Measurements from ENCODE around the gene GNB1.
"Not testable (repeated sequence)": the region's sequence is repeated elsewhere in the genome, so short reads cannot be mapped to it uniquely, and the experiment has no call there.

Gene GNB1

GRCh38 chr1:1869469-1869868 is 21.4 kb downstream of the GNB1 start:
- Histone ChIP-seq H3K9ac (ENCODE audit: low read length) (no peak overlapping the region), H3F3A (ENCODE audit: insufficient read depth, low read length) (0 out of 2 replicates have a peak, but pooled peaks cover 6% of the 10 kb centered on the region), H3K27me3 (ENCODE audit: insufficient read depth, low read length) (no peaks in the 10 kb centered on the region), H3K4me1 (ENCODE audit: insufficient read depth, low read length, severe bottlenecking) (peaks cover 54% of the 10 kb centered on the region), H3K79me2 (ENCODE audit: insufficient read depth, low read length) (peaks cover 98% of the 10 kb centered on the region), H2AFZ (ENCODE audit: low read length) (no peak overlapping the region), H3K4me2 (ENCODE audit: low read length) (no peak overlapping the region; the same call in 1 of the 2 replicates), H4K20me1 (ENCODE audit: insufficient read depth, low read length) (peaks cover 3% of the 10 kb centered on the region; the same call in 1 of the 2 replicates), H3K9me2 (ENCODE audit: low read depth, low read length) (no peaks in the 10 kb centered on the region), H3K9me3 (ENCODE audit: low read length) (no peaks in the 10 kb centered on the region), H3K27ac (ENCODE audit: low read depth, low read length, poor library complexity, severe bottlenecking) (peak overlapping the region; percentile 66), H3K36me3 (ENCODE audit: insufficient read depth, low read length) (peaks cover 65% of the 10 kb centered on the region), H3K4me3 (ENCODE audit: low read depth, low read length, poor library complexity, severe bottlenecking) (no peak overlapping the region)
- TF ChIP-seq CTCF (IDR thresholded peaks at IDR 0.05; ENCODE audit: low read length) (no peak), EZH2 (IDR thresholded peaks at IDR 0.05; ENCODE audit: borderline replicate concordance, low read length) (no peak)

GRCh38 chr1:1867164-1867563 is 23.7 kb downstream of the GNB1 start:
- no peak overlapping the region for H3K4me2 ChIP-seq (ENCODE audit: low read length)
- peaks cover 2% of the 10 kb centered on the region; the same call in 1 of the 2 replicates for H4K20me1 ChIP-seq (ENCODE audit: insufficient read depth, low read length)
- H3K27ac ChIP-seq (ENCODE audit: low read depth, low read length, poor library complexity, severe bottlenecking) = no peak overlapping the region
- peaks cover 54% of the 10 kb centered on the region for H3K36me3 ChIP-seq (ENCODE audit: insufficient read depth, low read length)
- 0 out of 2 replicates have a peak, but pooled peaks cover 6% of the 10 kb centered on the region for H3F3A ChIP-seq (ENCODE audit: insufficient read depth, low read length)
- H3K79me2 ChIP-seq (ENCODE audit: insufficient read depth, low read length) = peaks cover 98% of the 10 kb centered on the region
- H3K4me1 ChIP-seq (ENCODE audit: insufficient read depth, low read length, severe bottlenecking) = peaks cover 71% of the 10 kb centered on the region
- TF ChIP-seq EZH2 (IDR thresholded peaks at IDR 0.05; ENCODE audit: borderline replicate concordance, low read length) (no peak), CTCF (IDR thresholded peaks at IDR 0.05; ENCODE audit: low read length) (no peak)
- no peak overlapping the region for H3K9ac ChIP-seq (ENCODE audit: low read length)
- no peaks in the 10 kb centered on the region for H3K27me3 ChIP-seq (ENCODE audit: insufficient read depth, low read length)
- H3K4me3 ChIP-seq (ENCODE audit: low read depth, low read length, poor library complexity, severe bottlenecking) = no peak overlapping the region
- no peaks in the 10 kb centered on the region for H3K9me2 ChIP-seq (ENCODE audit: low read depth, low read length)
- no peaks in the 10 kb centered on the region for H3K9me3 ChIP-seq (ENCODE audit: low read length)
- H2AFZ ChIP-seq (ENCODE audit: low read length) = no peak overlapping the region

GRCh38 chr1:1862905-1863547 is 27.9 kb downstream of the GNB1 start:
- H3K4me1 ChIP-seq (ENCODE audit: insufficient read depth, low read length, severe bottlenecking) = peaks cover 85% of the 10 kb centered on the region
- H3K27me3 ChIP-seq (ENCODE audit: insufficient read depth, low read length) = no peaks in the 10 kb centered on the region
- no peaks in the 10 kb centered on the region for H4K20me1 ChIP-seq (ENCODE audit: insufficient read depth, low read length)
- H3K27ac ChIP-seq (ENCODE audit: low read depth, low read length, poor library complexity, severe bottlenecking) = peak overlapping the region; percentile 79
- H3F3A ChIP-seq (ENCODE audit: insufficient read depth, low read length) = no peaks in the 10 kb centered on the region
- no peak overlapping the region for H3K4me3 ChIP-seq (ENCODE audit: low read depth, low read length, poor library complexity, severe bottlenecking)
- peak overlapping the region; percentile 12; the same call in 1 of the 2 replicates for H3K4me2 ChIP-seq (ENCODE audit: low read length)
- H3K36me3 ChIP-seq (ENCODE audit: insufficient read depth, low read length) = peaks cover 32% of the 10 kb centered on the region
- H2AFZ ChIP-seq (ENCODE audit: low read length) = no peak overlapping the region
- no peak for TF ChIP-seq EZH2 (IDR thresholded peaks at IDR 0.05; ENCODE audit: borderline replicate concordance, low read length)
- H3K9ac ChIP-seq (ENCODE audit: low read length) = peak overlapping the region; percentile 24; the same call in 1 of the 2 replicates
- H3K79me2 ChIP-seq (ENCODE audit: insufficient read depth, low read length) = peaks cover 98% of the 10 kb centered on the region
- no peaks in the 10 kb centered on the region for H3K9me3 ChIP-seq (ENCODE audit: low read length)
- no peaks in the 10 kb centered on the region for H3K9me2 ChIP-seq (ENCODE audit: low read depth, low read length)

GRCh38 chr1:1861761-1862310 is 29.1 kb downstream of the GNB1 start:
- not testable (repeated sequence) for H3F3A ChIP-seq (ENCODE audit: insufficient read depth, low read length); H3K9me3 ChIP-seq (ENCODE audit: low read length); H3K4me3 ChIP-seq (ENCODE audit: low read depth, low read length, poor library complexity, severe bottlenecking); H3K9me2 ChIP-seq (ENCODE audit: low read depth, low read length); H3K27me3 ChIP-seq (ENCODE audit: insufficient read depth, low read length); H2AFZ ChIP-seq (ENCODE audit: low read length); H4K20me1 ChIP-seq (ENCODE audit: insufficient read depth, low read length); H3K9ac ChIP-seq (ENCODE audit: low read length)
- Histone ChIP-seq H3K27ac (ENCODE audit: low read depth, low read length, poor library complexity, severe bottlenecking) (peak overlapping the region; percentile 67), H3K4me2 (ENCODE audit: low read length) (peak overlapping the region; percentile 39; the same call in 1 of the 2 replicates), H3K79me2 (ENCODE audit: insufficient read depth, low read length) (peaks cover 98% of the 10 kb centered on the region), H3K36me3 (ENCODE audit: insufficient read depth, low read length) (peaks cover 38% of the 10 kb centered on the region), H3K4me1 (ENCODE audit: insufficient read depth, low read length, severe bottlenecking) (peaks cover 97% of the 10 kb centered on the region)
